ENCODE results near the gene DDX31. TPM values are rescaled to one million over a fixed set of nuclear protein-coding genes. Genes with fewer than 3 reads are reported as not detected.

The DDX31 gene
- total RNA-seq, 1 donor from 2014 or later: 3.8 TPM

DNA sequence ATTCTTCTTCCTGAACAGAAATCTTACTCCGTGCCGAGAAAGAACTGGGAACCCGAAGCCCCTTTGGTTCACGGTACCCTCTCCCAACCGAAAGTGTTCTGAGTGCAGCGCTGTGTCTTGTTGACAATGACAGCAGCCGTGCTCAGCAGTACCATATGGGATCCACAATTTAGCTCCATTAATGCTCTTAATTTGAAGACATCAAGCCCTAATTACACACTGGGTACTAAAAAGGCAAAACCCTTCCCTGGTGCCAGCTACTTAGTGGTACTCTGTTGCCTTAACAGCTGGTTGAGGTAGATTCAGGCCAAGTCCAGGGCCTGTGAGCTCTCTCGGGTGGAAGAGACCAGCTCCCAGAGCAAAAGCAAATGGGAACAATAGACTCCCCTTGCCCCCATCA is 24.5 kb downstream of the DDX31 start:
- intact Hi-C loops (cut with DNase I): no loop called here
- ATAC-seq (ENCODE audit: poor library complexity): no peak
- DNase-seq: no peak

DNA sequence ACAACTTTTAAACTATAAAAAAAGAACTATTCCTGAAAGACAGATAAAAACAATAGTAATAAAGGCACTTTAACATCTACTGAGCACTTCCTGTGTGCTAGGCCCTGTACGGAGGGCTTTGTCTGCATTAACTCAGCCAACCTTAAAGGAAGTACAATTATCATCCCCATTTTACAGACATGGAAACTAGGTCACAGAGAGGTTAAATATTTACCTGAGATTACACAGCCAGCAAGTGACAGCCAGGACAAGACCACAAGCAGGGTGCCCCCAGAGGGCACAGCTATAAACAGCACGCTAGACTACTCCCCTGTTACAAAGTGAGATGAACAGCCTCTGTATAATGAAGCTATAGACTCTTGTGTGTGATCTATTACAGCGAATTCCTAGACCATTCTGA is 25.5 kb downstream of the DDX31 start:
- intact Hi-C loops (cut with DNase I): no loop called here
- no peak for DNase-seq
- ATAC-seq (ENCODE audit: poor library complexity): no peak

GRCh38 chr9:132641216-132641615 is 28.6 kb downstream of the DDX31 start:
- DNase-seq: no peak
- no peak for ATAC-seq (ENCODE audit: poor library complexity)
- intact Hi-C loops (cut with DNase I): no loop called here

DNA sequence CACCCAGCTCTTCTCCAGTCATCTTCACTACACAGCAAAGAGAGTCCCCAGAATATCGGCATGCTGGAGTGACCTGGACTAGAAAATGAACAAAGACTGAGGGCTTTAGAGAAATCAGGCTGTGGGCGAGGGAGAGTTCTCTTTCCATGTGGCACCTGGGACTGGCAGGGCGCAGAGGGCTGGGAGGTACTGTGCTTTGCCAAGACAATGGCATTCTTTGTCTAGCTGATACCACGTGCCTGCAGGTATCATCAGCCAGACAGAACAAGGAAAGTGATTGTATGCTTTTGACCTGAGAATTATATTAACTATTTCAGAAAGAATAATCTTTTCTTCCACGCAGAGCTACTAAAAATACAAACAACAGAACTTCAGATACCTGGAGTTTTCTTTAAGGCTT is 30.5 kb downstream of the DDX31 start:
- no peak for ATAC-seq (ENCODE audit: poor library complexity)
- intact Hi-C loops (cut with DNase I): no loop called here
- no peak for DNase-seq

- intact Hi-C loops (cut with DNase I): no loop called here
- ATAC-seq (ENCODE audit: poor library complexity) (no peak), DNase-seq (no peak)
These were observed 31.5 kb downstream of the DDX31 start for GRCh38 chr9:132638240-132638639.

GRCh38 chr9:132637801-132638200 is 32.0 kb downstream of the DDX31 start:
- ATAC-seq (ENCODE audit: poor library complexity) (no peak), DNase-seq (no peak)
- intact Hi-C loops (cut with DNase I): no loop called here

DNA sequence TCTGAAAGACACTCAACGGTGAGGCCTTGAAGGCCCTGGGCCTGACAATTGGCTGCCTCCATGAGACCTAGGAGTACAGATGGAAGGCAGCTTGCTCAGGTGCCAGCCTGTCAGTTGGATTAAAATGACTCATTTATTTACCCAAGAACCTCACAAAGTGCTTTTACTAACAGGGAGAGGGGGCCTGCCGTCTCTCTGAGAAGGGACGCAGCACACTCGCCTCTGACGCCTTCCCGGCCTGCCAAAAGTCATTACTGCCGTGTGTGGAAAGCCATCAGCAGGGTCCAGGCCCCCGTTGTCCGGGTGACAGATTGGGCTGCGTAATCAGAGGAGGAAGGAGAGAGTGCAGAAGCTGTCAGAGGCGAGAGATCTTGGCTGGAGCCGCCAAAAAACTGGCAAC is 32.4 kb downstream of the DDX31 start:
- DNase-seq: no peak
- intact Hi-C loops (cut with DNase I): no loop called here
- ATAC-seq (ENCODE audit: poor library complexity): no peak

- no peak for DNase-seq
- ATAC-seq (ENCODE audit: poor library complexity): no peak
- intact Hi-C loops (cut with DNase I): no loop called here
These were observed 35.5 kb downstream of the DDX31 start for GRCh38 chr9:132634327-132634726.

DNA sequence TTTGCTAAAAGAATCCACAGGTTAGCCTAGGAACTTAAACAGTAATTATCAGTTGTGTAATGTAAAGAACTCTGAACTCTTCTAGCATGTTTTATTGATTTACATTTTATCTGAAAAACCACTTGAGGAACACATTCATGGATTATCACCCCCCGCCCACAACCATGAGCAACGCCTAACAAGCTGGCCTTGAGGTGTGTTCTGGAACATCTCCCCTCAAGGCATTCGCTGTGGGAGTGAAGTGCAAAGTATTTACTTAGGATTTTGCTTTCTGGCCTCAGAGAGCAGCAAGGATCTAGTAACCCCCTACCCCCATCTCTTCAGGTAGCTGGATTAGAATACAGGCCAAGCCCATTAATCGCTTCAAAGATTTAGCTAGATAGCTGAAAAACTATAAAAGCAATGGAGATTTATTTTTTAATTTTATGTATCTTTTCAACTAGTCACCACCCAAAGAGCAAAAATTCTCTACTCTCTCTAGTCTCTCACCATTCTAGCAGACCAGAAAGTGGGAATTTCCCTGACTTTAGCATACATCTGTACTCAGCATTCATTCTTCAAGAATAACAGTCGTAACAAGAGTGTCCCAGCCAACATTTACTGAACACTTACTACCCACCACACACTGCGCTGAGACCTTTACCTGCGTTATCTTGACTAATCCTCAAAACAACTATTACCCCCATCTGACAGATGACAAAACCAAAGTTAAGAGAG is 37.2 kb downstream of the DDX31 start:
- ATAC-seq (ENCODE audit: poor library complexity) (no peak), DNase-seq (no peak)
- intact Hi-C loops (cut with DNase I): no loop called here

GRCh38 chr9:132631685-132632084 is 38.1 kb downstream of the DDX31 start:
- ATAC-seq (ENCODE audit: poor library complexity) (no peak), DNase-seq (no peak)
- intact Hi-C loops (cut with DNase I): no loop called here

- ATAC-seq (ENCODE audit: poor library complexity) (no peak), DNase-seq (no peak)
- intact Hi-C loops (cut with DNase I): no loop called here
These were observed 38.5 kb downstream of the DDX31 start for GRCh38 chr9:132631280-132631679.

DNA sequence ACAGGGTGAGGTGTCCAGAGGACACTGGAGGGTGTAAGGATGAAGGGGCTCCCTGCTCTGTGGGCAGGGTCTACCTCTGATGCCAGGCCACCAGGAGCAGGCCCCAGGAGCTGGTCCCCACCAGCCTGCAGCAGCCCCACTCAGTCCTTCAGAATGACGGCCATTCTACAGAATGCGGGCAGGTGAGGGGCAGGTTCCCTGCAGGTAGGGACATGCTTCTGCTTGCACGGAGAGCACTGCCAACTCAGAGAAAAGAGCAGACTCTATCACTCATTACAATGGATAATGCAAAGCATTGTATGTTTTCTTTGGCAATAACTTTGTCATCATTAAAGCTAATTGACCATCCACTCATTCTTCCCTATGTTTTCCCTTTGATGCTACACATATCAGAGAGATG is 39.0 kb downstream of the DDX31 start:
- ATAC-seq (ENCODE audit: poor library complexity) (no peak), DNase-seq (no peak)
- intact Hi-C loops (cut with DNase I): no loop called here

- ATAC-seq (ENCODE audit: poor library complexity): no peak
- intact Hi-C loops (cut with DNase I): no loop called here
These were observed 39.7 kb downstream of the DDX31 start for GRCh38 chr9:132630116-132630515.

GRCh38 chr9:132628746-132629145 is 41.0 kb downstream of the DDX31 start:
- DNase-seq (no peak), ATAC-seq (ENCODE audit: poor library complexity) (no peak)
- intact Hi-C loops (cut with DNase I): no loop called here

More at GRCh38 chr9:132630116-132630515, 39.7 kb downstream of the DDX31 start:
- DNase-seq: no peak

- intact Hi-C loops (cut with DNase I): no loop called here
- DNase-seq (no peak), ATAC-seq (ENCODE audit: poor library complexity) (no peak)
These were observed 42.2 kb downstream of the DDX31 start for GRCh38 chr9:132627594-132627993.

- ATAC-seq (ENCODE audit: poor library complexity) (no peak), DNase-seq (no peak)
- intact Hi-C loops (cut with DNase I): no loop called here
These were observed 42.7 kb downstream of the DDX31 start for GRCh38 chr9:132627106-132627505.

- ATAC-seq (ENCODE audit: poor library complexity) (no peak), DNase-seq (no peak)
- intact Hi-C loops (cut with DNase I): no loop called here
These were observed 43.5 kb downstream of the DDX31 start for GRCh38 chr9:132626285-132626684.

DNA sequence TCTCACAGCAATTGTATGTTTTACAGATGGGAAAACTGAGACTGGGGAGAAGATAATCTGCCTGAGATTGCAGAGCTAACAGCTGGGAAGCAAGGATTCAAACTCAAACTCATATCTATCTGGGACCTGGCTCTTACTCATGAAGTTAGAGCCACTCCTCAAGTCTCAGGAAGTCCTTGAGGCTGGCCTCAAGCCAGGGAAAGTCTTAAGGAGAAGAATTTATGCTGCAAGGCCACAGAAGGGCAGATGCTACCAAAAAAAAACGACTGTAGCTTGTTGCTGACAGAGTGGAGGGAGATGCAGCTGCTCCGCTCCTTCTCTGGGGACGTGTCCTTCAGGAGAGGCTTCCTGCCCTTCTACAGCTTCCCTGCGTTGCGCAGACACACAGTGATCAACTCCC is 47.6 kb downstream of the DDX31 start:
- intact Hi-C loops (cut with DNase I): no loop called here
- DNase-seq (no peak), ATAC-seq (ENCODE audit: poor library complexity) (no peak)

DNA sequence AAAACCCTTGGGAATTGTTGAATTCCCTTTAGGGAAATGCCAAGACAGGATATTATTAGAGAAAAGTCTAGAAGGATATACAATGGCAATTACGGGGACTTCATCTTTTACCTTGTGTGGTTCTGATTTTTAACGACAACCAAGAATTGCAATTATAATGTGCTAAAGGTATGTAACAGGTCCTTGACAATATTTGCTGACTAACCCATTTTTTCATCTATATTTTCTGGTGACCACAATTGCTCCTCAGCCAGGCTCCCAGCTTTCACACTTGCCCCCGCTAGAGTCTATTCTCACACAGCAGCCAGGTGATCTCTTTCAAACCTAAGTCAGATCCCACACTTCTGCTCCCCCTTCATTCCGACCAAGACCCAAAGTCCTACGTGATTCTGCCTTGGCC is 53.1 kb downstream of the DDX31 start:
- ATAC-seq (ENCODE audit: poor library complexity) (no peak), DNase-seq (no peak)
- intact Hi-C loops (cut with DNase I): no loop called here

GRCh38 chr9:132615774-132616173 is 54.0 kb downstream of the DDX31 start:
- no peak for ATAC-seq (ENCODE audit: poor library complexity)
- intact Hi-C loops (cut with DNase I): no loop called here

DNA sequence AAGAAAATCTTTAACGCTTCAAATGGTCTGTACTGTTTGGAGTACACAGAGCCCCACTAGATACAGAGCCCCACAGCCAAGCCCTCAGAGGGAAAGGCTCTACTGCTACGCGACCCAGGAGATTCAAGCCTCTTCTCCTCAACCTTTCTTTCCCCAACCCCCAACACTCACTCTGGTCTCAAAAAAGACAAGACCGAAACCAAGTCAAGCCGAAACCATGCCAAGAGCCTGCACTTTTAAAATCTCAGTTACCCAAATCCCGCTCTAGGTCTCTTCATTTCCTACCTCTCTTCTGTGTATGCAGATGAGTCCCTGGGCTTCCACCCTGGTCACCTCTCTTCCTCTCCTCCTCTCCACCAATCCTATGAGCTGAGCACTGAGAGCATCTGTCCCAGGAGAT is 55.5 kb downstream of the DDX31 start:
- no peak for DNase-seq
- intact Hi-C loops (cut with DNase I): no loop called here
- ATAC-seq (ENCODE audit: poor library complexity): no peak

More at GRCh38 chr9:132615774-132616173, 54.0 kb downstream of the DDX31 start:
- DNase-seq: no peak
